ENCODE results near the gene ALDOC.

- TF ChIP-seq CTCF (IDR thresholded peaks at IDR 0.05; ENCODE audit: low read depth, low read length, poor library complexity, severe bottlenecking) (no peak), EZH2phosphoT487 (IDR thresholded peaks at IDR 0.05; ENCODE audit: borderline replicate concordance, low read length) (no peak)
Measured at GRCh38 chr17:28578246-28579195, 1.8 kb upstream of the ALDOC start.
